Fibroblast of villous mesenchyme (primary cell): ENCODE results near the gene MSX1. TPM values are rescaled to one million over a fixed set of nuclear protein-coding genes. Genes with fewer than 3 reads are reported as not detected.

Experiments
- DNase-seq: peaks from one replicate; pipeline ENCODE4 v3.0.0-alpha.2; 2010; ENCODE audit warnings: low read depth
- H3K4me3 ChIP-seq: 2 replicates; pipeline ENCODE4 v1.5.1; 2011; ENCODE audit warnings: low read depth, mild to moderate bottlenecking, low read length
- total RNA-seq: library from RNA; depleted of rRNA; stranded (reverse); fragments of >200 nt; gene quantifications from 2 replicates; pipeline ENCODE4 v1.2.3, GENCODE V29; 2012
- TF ChIP-seq, protein P1 (sequence below): IDR thresholded peaks from 2 replicates; pipeline ENCODE4 v1.5.1; 2012; ENCODE audit warnings: low read depth, mild to moderate bottlenecking, low read length; ENCODE audit not compliant: insufficient read depth

Gene MSX1
- total RNA-seq, 1 donor, result 4.3 TPM

DNA sequence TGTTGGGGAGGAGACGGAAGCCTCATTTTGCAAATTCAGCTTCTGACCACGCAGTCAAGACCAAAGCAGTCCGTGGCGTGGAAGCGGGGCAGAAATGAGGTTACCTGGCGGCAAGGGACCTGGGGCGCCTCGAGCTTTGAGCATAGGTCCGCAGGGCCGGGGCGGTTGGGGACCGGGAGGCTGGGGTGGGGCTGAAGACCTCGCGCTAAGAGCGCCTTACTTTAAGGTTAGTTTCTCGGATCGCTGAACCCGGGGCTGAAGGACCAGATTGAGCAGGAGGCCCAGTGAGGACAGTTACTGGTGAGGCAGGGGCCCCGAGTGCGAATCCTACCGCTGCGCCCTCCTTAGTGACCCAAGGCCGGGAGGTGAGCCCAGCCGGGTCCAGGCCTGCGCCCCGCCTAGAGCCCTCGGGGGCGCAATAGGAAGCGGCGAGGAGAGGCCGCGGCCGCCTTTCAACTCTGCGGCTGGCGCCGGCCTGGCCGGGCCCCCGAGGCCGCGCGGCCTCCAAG lies 7.5 kb downstream of the MSX1 start:
- TF ChIP-seq, protein P1, sequence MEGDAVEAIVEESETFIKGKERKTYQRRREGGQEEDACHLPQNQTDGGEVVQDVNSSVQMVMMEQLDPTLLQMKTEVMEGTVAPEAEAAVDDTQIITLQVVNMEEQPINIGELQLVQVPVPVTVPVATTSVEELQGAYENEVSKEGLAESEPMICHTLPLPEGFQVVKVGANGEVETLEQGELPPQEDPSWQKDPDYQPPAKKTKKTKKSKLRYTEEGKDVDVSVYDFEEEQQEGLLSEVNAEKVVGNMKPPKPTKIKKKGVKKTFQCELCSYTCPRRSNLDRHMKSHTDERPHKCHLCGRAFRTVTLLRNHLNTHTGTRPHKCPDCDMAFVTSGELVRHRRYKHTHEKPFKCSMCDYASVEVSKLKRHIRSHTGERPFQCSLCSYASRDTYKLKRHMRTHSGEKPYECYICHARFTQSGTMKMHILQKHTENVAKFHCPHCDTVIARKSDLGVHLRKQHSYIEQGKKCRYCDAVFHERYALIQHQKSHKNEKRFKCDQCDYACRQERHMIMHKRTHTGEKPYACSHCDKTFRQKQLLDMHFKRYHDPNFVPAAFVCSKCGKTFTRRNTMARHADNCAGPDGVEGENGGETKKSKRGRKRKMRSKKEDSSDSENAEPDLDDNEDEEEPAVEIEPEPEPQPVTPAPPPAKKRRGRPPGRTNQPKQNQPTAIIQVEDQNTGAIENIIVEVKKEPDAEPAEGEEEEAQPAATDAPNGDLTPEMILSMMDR, result no peak
- H3K4me3 ChIP-seq, result no peak overlapping the region
- no peak for DNase-seq

DNA sequence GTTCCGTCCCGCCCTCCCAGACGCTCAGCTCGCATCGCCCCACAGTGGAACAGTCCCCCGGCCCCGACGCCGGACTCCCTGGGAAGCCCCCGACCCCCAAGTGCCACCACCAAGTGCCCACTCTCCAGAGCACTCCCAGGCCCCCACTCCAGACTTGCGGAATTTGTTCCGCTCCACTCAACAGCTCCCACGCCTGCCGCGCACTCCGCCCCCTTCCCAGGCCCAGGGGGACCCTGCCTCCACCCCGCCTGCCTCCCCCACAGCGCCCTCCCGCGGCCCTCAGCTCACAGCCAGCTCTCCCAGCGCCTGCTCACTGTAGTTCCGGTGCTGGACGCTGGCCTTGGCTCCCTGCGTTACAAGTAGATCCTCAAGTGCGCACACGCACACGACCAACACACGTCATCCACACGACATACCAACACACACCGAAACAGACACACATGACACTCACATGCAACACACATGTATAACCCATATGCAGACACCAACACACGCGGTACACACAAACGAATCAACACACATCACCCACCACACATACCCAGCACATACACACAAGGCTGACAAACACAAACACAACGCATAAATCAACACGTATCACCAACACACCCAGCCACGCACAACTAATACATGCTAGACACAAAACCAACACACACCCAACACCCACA lies 8.0 kb downstream of the MSX1 start:
- no peak for DNase-seq
- no peak overlapping the region for H3K4me3 ChIP-seq
- TF ChIP-seq, protein P1, result no peak

DNA sequence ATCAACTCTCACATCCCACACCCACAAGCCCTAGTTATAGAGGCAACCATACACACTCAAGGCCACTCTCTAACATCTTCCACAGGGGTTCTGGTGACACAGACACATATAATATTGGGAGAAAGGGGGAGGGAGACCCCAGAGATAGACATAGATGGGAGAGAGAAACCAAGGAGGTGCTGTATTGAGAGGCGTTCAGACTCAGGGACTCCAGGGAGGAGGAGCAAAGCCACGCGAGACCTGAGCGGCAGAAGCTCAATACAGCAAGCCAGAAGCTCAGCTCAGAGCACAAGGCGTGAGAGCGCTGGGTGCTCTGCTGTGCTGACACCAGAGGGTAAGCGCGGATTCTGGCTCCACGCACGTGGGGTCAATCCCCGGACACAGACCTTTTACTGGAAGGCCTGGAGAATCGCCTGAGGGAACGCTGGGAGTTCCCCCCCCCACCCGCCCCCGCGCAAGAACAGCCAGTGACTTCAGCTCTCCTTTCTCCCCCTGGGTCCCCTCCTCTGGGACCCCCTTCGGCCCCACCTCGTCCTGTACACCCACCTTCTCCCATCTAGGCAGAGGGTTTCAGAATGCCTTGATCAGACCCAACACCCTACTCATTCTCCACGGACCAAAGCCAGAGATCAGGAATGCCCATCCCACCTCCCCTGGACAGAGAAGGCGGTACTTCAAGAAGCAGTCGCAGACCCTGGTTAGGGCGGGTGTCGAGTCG lies 8.7 kb downstream of the MSX1 start:
- TF ChIP-seq, protein P1, result no peak
- H3K4me3 ChIP-seq, result no peak overlapping the region
- DNase-seq, result no peak

DNA sequence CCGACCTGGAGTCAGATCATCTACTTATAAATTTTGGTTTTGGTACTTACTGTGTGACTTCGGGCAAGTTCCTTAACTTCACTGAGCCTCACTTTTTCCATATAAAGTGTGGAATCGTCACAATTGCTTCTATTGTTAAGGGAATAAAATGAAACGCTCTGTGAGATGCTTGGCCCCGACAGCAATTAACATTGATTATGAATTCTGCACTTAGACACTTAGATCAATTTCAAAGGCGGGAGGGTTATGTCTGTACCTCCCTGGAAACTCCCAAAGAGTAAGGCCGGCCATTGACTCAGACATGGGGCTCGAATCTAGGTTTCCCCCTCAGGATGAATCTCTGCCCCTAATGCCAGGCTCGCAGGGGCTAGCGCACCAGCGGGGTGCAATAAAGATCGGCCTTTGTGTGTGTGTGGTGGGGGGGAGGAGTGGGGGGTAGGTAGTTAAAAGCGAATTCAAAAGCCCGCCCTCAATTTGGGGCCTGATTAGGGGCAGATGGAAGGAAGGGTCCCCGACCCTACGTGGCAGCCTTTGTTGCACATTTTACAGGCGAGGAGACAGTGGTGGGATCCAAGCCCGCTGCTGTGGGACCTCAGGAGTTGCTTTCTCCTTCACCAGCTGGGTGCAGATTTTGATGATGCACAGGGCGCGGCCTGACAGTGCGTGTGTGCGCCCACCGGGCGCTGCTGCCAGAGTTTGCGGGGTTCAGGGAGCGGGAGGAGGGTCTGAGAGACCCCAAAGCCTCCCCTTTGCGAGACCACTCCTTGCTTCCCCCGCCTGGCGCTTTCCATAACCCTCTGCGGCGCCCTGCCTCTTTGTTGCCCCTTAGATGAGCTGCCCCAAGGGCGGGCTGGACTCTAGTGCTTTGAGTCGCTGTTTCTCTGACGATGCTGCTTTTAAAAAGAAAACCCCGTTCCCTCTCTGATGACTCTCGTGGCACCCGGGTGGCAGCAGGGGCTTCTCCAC lies 9.6 kb downstream of the MSX1 start:
- H3K4me3 ChIP-seq, result no peak overlapping the region
- TF ChIP-seq, protein P1, result no peak
- DNase-seq, result no peak

DNA sequence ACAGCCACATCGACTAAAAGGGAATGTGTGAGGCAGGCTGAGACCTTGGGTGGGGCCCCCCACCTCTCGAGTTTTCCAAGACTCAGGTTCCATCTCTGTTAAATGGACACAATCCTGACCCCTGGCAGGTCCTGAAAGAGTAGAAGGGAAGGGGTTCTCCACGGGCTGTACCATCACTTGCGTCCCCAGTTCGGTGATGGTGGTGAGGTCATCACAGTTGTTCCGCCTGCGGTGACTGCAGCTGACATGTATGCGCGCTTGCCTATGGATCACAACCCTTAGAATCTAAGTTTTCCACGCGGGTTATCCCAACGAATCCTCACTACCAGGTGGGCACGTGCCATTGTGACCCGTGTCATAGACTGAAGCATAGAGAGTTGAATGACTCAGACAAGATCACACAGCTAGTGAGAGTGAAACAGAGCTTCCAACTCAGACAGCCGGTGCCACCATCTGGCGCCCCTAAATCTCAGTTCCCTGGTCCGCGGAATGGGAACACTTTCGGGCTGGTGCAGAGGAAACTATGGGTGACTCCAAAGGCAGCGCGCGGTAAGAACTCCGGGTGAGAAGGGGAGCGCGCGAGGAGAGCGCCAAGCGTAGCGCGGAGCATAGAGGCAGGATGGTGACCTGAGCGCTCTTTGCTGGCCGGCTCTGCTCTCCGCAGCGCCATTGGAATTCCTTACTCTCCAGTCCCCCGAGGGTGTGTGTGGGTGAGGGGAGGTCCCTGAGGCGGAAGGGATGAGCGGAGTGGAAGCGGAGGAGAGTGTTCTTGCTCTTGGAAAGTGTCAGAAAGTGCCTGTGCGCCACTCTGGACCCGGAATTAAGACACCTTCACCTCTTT lies 10.5 kb downstream of the MSX1 start:
- DNase-seq, result no peak
- TF ChIP-seq, protein P1, result no peak

More for the DNA sequence above, 10.5 kb downstream of the MSX1 start:
- H3K4me3 ChIP-seq, result no peak overlapping the region
